Ishikawa (cell line): Measurements from ENCODE around the gene LONP1.

Source experiments
- CEBPB ChIP-seq: IDR thresholded peaks from 2 replicates; pipeline ENCODE4 v1.6.1; 2012
- CREB1 ChIP-seq: IDR thresholded peaks from 2 replicates; pipeline ENCODE4 v1.6.1; 2012; ENCODE audit warnings: low read depth
- EP300 ChIP-seq: IDR thresholded peaks from 2 replicates; pipeline ENCODE4 v1.6.1; 2012; ENCODE audit warnings: borderline replicate concordance
- FOXM1 ChIP-seq: IDR thresholded peaks from 2 replicates; pipeline ENCODE4 v1.6.1; 2012; ENCODE audit warnings: low read depth, borderline replicate concordance
- MAX ChIP-seq: IDR thresholded peaks from 2 replicates; pipeline ENCODE4 v1.6.1; 2012
- NFIC ChIP-seq: IDR thresholded peaks from 2 replicates; pipeline ENCODE4 v1.6.1; 2012
- RAD21 ChIP-seq: IDR thresholded peaks from 2 replicates; pipeline ENCODE4 v1.6.1; 2012; ENCODE audit warnings: low read depth
- TAF1 ChIP-seq: IDR thresholded peaks from 2 replicates; pipeline ENCODE4 v1.6.1; 2012; ENCODE audit warnings: low read depth, mild to moderate bottlenecking
- TEAD4 ChIP-seq: IDR thresholded peaks from 2 replicates; pipeline ENCODE4 v1.6.1; 2012
- TF ChIP-seq, protein P1 (sequence below): IDR thresholded peaks from 2 replicates; pipeline ENCODE4 v1.6.1; 2012
- TF ChIP-seq, protein P2 (sequence below): IDR thresholded peaks from 2 replicates; pipeline ENCODE4 v1.6.1; 2012; ENCODE audit warnings: low read depth, mild to moderate bottlenecking

DNA sequence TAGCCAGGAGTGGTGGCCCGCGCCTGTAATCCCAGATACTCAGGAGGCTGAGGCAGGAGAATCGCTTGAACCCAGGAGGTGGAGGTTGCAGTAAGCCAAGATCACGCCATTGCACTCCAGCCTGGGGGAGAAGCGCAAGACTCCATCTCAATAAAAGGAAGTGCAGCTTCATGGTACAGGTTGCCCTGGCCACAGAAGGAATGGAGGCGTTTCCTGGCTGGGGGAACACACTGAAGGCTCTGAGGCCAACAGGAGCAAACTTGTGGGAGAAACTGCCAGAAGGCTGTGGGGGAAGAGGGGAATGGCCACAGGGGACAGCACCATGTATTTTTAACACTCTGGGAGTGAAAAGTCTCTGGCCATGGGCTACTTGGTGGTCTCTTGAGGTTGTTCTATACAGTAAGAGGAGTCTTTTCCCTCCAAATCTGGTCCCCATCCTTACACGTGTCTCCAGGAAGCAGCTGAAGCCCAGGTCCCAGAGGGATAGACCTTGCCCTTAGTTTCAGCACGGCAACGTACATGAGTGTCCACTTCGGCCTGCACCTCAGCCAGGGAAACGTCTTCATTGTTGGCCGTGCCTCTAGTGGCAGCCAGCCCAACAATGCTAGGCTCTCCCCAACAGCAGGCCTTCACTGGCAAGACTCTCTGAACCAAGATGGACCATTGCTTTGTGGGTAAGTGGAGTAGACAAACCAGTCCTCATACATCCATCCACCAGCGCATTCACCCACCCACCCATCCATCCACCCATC, 47.1 kb downstream of the LONP1 start:
- TF ChIP-seq NFIC (no peak), RAD21 (no peak), CREB1 (no peak), MAX (no peak), EP300 (no peak), CEBPB (no peak), TAF1 (no peak), FOXM1 (no peak), TEAD4 (no peak)
- TF ChIP-seq, protein P1, sequence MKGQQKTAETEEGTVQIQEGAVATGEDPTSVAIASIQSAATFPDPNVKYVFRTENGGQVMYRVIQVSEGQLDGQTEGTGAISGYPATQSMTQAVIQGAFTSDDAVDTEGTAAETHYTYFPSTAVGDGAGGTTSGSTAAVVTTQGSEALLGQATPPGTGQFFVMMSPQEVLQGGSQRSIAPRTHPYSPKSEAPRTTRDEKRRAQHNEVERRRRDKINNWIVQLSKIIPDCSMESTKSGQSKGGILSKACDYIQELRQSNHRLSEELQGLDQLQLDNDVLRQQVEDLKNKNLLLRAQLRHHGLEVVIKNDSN: no peak
- TF ChIP-seq, protein P2, sequence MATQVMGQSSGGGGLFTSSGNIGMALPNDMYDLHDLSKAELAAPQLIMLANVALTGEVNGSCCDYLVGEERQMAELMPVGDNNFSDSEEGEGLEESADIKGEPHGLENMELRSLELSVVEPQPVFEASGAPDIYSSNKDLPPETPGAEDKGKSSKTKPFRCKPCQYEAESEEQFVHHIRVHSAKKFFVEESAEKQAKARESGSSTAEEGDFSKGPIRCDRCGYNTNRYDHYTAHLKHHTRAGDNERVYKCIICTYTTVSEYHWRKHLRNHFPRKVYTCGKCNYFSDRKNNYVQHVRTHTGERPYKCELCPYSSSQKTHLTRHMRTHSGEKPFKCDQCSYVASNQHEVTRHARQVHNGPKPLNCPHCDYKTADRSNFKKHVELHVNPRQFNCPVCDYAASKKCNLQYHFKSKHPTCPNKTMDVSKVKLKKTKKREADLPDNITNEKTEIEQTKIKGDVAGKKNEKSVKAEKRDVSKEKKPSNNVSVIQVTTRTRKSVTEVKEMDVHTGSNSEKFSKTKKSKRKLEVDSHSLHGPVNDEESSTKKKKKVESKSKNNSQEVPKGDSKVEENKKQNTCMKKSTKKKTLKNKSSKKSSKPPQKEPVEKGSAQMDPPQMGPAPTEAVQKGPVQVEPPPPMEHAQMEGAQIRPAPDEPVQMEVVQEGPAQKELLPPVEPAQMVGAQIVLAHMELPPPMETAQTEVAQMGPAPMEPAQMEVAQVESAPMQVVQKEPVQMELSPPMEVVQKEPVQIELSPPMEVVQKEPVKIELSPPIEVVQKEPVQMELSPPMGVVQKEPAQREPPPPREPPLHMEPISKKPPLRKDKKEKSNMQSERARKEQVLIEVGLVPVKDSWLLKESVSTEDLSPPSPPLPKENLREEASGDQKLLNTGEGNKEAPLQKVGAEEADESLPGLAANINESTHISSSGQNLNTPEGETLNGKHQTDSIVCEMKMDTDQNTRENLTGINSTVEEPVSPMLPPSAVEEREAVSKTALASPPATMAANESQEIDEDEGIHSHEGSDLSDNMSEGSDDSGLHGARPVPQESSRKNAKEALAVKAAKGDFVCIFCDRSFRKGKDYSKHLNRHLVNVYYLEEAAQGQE: no peak
